Inflammatory macrophage treated with lipopolysaccharide for 1 hour (primary cell): ENCODE measurements around the gene CAST.

Experiments
- DNase-seq, 2 donors: peaks; one replicate each; pipeline ENCODE4 v3.0.0-alpha.2; 2020 to 2022

CAST gene

DNA sequence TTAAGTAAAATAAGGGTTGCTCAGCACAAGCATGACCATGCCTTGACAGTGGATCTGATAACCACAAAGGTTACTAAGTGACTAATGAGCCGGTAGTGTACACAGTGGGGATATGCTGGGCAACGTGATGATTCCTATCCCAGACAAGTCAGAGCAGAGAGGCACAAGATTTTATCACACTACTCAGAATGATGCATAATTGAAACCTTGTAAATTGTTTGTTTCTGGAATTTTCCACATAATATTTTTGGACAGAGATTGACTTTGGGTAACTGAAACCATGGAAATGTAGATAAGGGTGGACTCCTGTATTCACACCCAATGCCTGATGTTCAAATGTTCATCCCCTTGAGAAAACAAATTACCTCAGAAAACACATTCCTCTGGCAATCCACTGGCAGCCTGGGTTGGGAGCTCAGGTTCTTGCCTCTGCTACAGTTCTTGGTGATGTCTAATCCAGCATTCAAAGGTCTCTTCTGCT lies 161.8 kb downstream of the CAST start:
- DNase-seq, result no peak
